Measurements from ENCODE around the gene SUV39H1. TPM values are rescaled to one million over a fixed set of nuclear protein-coding genes. Genes with fewer than 3 reads are reported as not detected.

Gene SUV39H1
- total and polyA plus RNA-seq, 2 of the 13 experiments (the other 11 are each of a cell fraction or from before 2014, with no cell fraction given) = 5.2 to 10.1 TPM

DNA sequence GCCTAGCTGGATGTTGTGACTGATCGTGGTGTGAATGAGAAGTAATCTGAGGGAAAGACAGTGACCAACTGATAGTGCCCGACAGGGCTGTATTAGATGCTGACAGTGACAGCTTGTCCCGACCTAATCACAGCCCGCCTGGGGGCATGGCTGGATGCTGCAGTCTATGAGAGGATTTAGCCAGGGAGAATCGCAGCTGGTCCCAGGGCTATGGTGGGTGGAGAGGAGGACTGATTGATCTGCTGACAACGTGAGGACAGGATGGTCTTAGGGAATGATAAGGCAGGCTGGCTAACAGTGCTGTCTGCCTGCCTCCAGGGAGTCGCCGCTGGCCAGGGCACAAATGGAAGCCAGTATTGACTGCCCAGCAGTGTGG, 621 bp upstream of the SUV39H1 start:
- peak overlapping the region; percentile 68 for H3K9ac ChIP-seq (ENCODE audit: insufficient read depth, low read depth, low read length)
- H3K27ac ChIP-seq (ENCODE audit: extremely low read length, insufficient read depth, low read length) = peak overlapping the region; percentile 56
- peak overlapping the region; percentile 43 to 75 (median 62) for H3K4me3 ChIP-seq (replicated peaks in 1 of 3; ENCODE audit: insufficient read depth in 1 of 3, low read depth in 2 of 3, low read length in 3 of 3)
- peaks cover 5% of the 10 kb centered on the region for H3K79me2 ChIP-seq (ENCODE audit: insufficient read depth, low read length)
- no peaks in the 10 kb centered on the region for H3K27me3 ChIP-seq (ENCODE audit: control insufficient read depth in 1 of 2, insufficient read depth in 2 of 2, low read length in 2 of 2)
- DNase-seq (ENCODE audit: low spot score) = no peak
- peak; percentile 34; the same call in 2 of the 3 replicates for ATAC-seq
- TF ChIP-seq MYNN (CRISPR knock-in tag; IDR thresholded peaks at IDR 0.05; ENCODE audit: low read depth) (no peak), ZNF543 (CRISPR knock-in tag; IDR thresholded peaks at IDR 0.05) (no peak), ZSCAN9 (CRISPR knock-in tag; IDR thresholded peaks at IDR 0.05; ENCODE audit: borderline replicate concordance) (no peak), TBP (CRISPR knock-in tag; IDR thresholded peaks at IDR 0.05) (no peak), ZNF264 (CRISPR knock-in tag; IDR thresholded peaks at IDR 0.05) (no peak), ZFP36 (IDR thresholded peaks at IDR 0.05; ENCODE audit: borderline replicate concordance, low read depth, low read length, partially characterized antibody) (no peak), SOX5 (CRISPR knock-in tag; IDR thresholded peaks at IDR 0.05; ENCODE audit: borderline replicate concordance) (no peak), ZMYM2 (CRISPR knock-in tag; IDR thresholded peaks at IDR 0.05) (no peak), CHD4 (IDR thresholded peaks at IDR 0.05; ENCODE audit: borderline replicate concordance, low read length) (no peak), SYNCRIP (IDR thresholded peaks at IDR 0.05; ENCODE audit: insufficient read depth, low read depth, low read length) (no peak), ZNF614 (CRISPR knock-in tag; IDR thresholded peaks at IDR 0.05; ENCODE audit: borderline replicate concordance) (no peak), ZNF382 (CRISPR knock-in tag; IDR thresholded peaks at IDR 0.05; ENCODE audit: borderline replicate concordance) (no peak), ZNF232 (CRISPR knock-in tag; IDR thresholded peaks at IDR 0.05; ENCODE audit: borderline replicate concordance) (no peak)
- TF ChIP-seq, protein P1, sequence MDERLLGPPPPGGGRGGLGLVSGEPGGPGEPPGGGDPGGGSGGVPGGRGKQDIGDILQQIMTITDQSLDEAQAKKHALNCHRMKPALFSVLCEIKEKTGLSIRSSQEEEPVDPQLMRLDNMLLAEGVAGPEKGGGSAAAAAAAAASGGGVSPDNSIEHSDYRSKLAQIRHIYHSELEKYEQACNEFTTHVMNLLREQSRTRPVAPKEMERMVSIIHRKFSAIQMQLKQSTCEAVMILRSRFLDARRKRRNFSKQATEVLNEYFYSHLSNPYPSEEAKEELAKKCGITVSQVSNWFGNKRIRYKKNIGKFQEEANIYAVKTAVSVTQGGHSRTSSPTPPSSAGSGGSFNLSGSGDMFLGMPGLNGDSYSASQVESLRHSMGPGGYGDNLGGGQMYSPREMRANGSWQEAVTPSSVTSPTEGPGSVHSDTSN (CRISPR knock-in tag; IDR thresholded peaks at IDR 0.05) = no peak
- TF ChIP-seq, protein P2, sequence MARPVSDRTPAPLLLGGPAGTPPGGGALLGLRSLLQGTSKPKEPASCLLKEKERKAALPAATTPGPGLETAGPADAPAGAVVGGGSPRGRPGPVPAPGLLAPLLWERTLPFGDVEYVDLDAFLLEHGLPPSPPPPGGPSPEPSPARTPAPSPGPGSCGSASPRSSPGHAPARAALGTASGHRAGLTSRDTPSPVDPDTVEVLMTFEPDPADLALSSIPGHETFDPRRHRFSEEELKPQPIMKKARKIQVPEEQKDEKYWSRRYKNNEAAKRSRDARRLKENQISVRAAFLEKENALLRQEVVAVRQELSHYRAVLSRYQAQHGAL (CRISPR knock-in tag; IDR thresholded peaks at IDR 0.05; ENCODE audit: not compliant biosample characterization) = no peak
- TF ChIP-seq, protein P3, sequence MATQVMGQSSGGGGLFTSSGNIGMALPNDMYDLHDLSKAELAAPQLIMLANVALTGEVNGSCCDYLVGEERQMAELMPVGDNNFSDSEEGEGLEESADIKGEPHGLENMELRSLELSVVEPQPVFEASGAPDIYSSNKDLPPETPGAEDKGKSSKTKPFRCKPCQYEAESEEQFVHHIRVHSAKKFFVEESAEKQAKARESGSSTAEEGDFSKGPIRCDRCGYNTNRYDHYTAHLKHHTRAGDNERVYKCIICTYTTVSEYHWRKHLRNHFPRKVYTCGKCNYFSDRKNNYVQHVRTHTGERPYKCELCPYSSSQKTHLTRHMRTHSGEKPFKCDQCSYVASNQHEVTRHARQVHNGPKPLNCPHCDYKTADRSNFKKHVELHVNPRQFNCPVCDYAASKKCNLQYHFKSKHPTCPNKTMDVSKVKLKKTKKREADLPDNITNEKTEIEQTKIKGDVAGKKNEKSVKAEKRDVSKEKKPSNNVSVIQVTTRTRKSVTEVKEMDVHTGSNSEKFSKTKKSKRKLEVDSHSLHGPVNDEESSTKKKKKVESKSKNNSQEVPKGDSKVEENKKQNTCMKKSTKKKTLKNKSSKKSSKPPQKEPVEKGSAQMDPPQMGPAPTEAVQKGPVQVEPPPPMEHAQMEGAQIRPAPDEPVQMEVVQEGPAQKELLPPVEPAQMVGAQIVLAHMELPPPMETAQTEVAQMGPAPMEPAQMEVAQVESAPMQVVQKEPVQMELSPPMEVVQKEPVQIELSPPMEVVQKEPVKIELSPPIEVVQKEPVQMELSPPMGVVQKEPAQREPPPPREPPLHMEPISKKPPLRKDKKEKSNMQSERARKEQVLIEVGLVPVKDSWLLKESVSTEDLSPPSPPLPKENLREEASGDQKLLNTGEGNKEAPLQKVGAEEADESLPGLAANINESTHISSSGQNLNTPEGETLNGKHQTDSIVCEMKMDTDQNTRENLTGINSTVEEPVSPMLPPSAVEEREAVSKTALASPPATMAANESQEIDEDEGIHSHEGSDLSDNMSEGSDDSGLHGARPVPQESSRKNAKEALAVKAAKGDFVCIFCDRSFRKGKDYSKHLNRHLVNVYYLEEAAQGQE (IDR thresholded peaks at IDR 0.05; ENCODE audit: borderline replicate concordance in 1 of 2, low read depth in 1 of 2, low read length in 2 of 2) = no peak
- TF ChIP-seq, protein P4, sequence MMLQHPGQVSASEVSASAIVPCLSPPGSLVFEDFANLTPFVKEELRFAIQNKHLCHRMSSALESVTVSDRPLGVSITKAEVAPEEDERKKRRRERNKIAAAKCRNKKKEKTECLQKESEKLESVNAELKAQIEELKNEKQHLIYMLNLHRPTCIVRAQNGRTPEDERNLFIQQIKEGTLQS (CRISPR knock-in tag; IDR thresholded peaks at IDR 0.05) = no peak
- intact Hi-C loops (cut with micrococcal nuclease; ENCODE audit: unreplicated experiment) = loop anchor here (2.0 kb wide), 1 partner anchor 19 kb away; no protein-coding TSS in a partner anchor
- H3K4me1 ChIP-seq (ENCODE audit: insufficient read depth, low read length) = peaks cover 17% of the 10 kb centered on the region
- no peak overlapping the region for H2AFZ ChIP-seq (ENCODE audit: low read length)
- in situ Hi-C loops (cut with HindIII; ENCODE audit: extremely low pct_ligation_motif_present, low pct_unique_long_range_greater_than_20kb) = no loop called here
- H3K36me3 ChIP-seq (replicated peaks in 1 of 2; ENCODE audit: control insufficient read depth in 1 of 2, insufficient read depth in 2 of 2, low read length in 2 of 2) = peaks cover 1 to 7% of the 10 kb centered on the region in 2 experiments; a peak in 2 of 5 replicates
- no peaks in the 10 kb centered on the region for H4K20me1 ChIP-seq (ENCODE audit: insufficient read depth, low read length)
- no peak for FAIRE-seq
- no peaks in the 10 kb centered on the region for H3K9me3 ChIP-seq (ENCODE audit: low read length)
- H3K4me2 ChIP-seq (ENCODE audit: low read depth, low read length) = peak overlapping the region; percentile 98
- POLR2A ChIA-PET = interaction anchor here (0.6 to 2.5 kb wide), 5 partner anchors 16 to 146 kb away, joined by 3 to 35 read pairs (median 11); no protein-coding TSS in a partner anchor
- no TSS peak for BruUV-seq (replicated peaks)
- CTCF ChIA-PET (ENCODE audit: low intra/inter-chr PET ratio, low total read pairs) = no interaction called here
- no CpG with 5 or more reads among the region's 8 CpGs for WGBS (ENCODE audit: low lambda C conversion rate)
